MCF 10A (cell line): ENCODE data around the gene TSPYL1. TPM values are rescaled to one million over a fixed set of nuclear protein-coding genes. Genes with fewer than 3 reads are reported as not detected.
"Not testable (repeated sequence)": the region's sequence is repeated elsewhere in the genome, so short reads cannot be mapped to it uniquely, and the experiment has no call there.

Experiments used
- BruUV-seq: library from RNA; stranded (reverse); fragments of 400-500 nt; replicated peaks from 2 replicates; lab custom pipeline; 2021; lab: Mats Ljungman, UMichigan
- CTCF ChIA-PET: fragments of 300-600 bp; sonication (Branson Sonifier 250); formaldehyde crosslinking; extraction: SDS; loops from one replicate; lab custom pipeline; 2021; ENCODE audit warnings: antibody characterized with exemption, inconsistent platforms; lab: Yijun Ruan, JAX
- POLR2A ChIA-PET: fragments of 300-600, 350-650 bp; sonication (Branson Sonifier 250); formaldehyde crosslinking; extraction: SDS; loops from one replicate; lab custom pipeline; 2020; ENCODE audit warnings: antibody characterized with exemption, inconsistent platforms; lab: Yijun Ruan, JAX
- DNase-seq: peaks from one replicate; pipeline ENCODE4 v3.0.0-alpha.2; 2018; ENCODE audit not compliant: unreplicated experiment
- H3K27ac Mint-ChIP-seq: one replicate; pipeline ENCODE4 v1.8.0; 2022; ENCODE audit warnings: mild to moderate bottlenecking, low read depth, mixed read lengths; ENCODE audit not compliant: unreplicated experiment
- H3K27me3 Mint-ChIP-seq: one replicate; pipeline ENCODE4 v1.8.0; 2022; ENCODE audit warnings: mixed read lengths; ENCODE audit not compliant: insufficient read depth, unreplicated experiment
- H3K36me3 Mint-ChIP-seq: one replicate; pipeline ENCODE4 v1.8.0; 2022; ENCODE audit warnings: mild to moderate bottlenecking, moderate library complexity, mixed read lengths; ENCODE audit not compliant: insufficient read depth, unreplicated experiment
- H3K4me1 Mint-ChIP-seq: one replicate; pipeline ENCODE4 v1.8.0; 2022; ENCODE audit warnings: mixed read lengths; ENCODE audit not compliant: insufficient read depth, unreplicated experiment
- H3K4me3 Mint-ChIP-seq: one replicate; pipeline ENCODE4 v1.8.0; 2022; ENCODE audit warnings: mild to moderate bottlenecking, moderate library complexity, mixed read lengths; ENCODE audit not compliant: unreplicated experiment
- H3K9me3 Mint-ChIP-seq: one replicate; pipeline ENCODE4 v1.8.0; 2022; ENCODE audit warnings: mixed read lengths; ENCODE audit not compliant: unreplicated experiment
- intact Hi-C: fragments of 100-400 bp; cut with micrococcal nuclease; formaldehyde crosslinking; loops from 2 replicates; pipeline ENCODE4 v1.14.1; 2022
- total RNA-seq: library from RNA; stranded (reverse); gene quantifications from 2 replicates; pipeline ENCODE4 v1.2.3, GENCODE V29; 2022
- TF ChIP-seq, protein P1 (sequence below): fragments of 200-600 bp; IDR thresholded peaks from one replicate; pipeline ENCODE4 v1.8.0; 2022; ENCODE audit warnings: antibody characterized with exemption, mild to moderate bottlenecking; ENCODE audit not compliant: unreplicated experiment

TSPYL1 gene
- total RNA-seq, 1 experiment from 2014 or later: 67.4 TPM

DNA sequence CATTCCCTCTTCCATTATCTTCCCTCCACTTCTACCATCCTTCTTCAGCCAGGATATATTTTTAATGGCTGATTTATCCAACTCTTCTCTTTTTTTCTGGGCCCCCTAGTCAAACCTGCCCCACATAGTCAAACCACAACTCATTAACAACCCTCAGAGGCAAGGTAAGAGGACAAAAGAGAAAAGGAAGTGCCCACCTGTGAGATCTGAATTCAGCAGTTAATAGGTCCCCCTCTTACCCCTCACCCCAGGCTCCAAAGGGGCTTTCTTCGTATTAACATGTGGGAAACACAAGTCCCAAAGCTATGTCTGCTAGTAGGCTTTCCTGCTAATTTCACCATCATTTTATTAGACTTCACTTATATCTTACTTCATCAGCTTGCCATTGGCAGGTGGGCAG lies 44.1 kb upstream of the TSPYL1 start:
- H3K4me1 Mint-ChIP-seq: peaks cover 6% of the 10 kb centered on the region
- no TSS peak for BruUV-seq
- no peak overlapping the region for H3K4me3 Mint-ChIP-seq
- CTCF ChIA-PET: interaction anchor here (1.2 kb wide), 1 partner anchor 107 kb away, joined by 4 read pairs; no protein-coding TSS in a partner anchor
- H3K36me3 Mint-ChIP-seq: no peaks in the 10 kb centered on the region
- POLR2A ChIA-PET: interaction anchor here (0.9 kb wide), 1 partner anchor 368 kb away, joined by 3 read pairs; no protein-coding TSS in a partner anchor
- no peak overlapping the region for H3K27ac Mint-ChIP-seq
- H3K27me3 Mint-ChIP-seq: no peaks in the 10 kb centered on the region
- DNase-seq: no peak
- TF ChIP-seq, protein P1, sequence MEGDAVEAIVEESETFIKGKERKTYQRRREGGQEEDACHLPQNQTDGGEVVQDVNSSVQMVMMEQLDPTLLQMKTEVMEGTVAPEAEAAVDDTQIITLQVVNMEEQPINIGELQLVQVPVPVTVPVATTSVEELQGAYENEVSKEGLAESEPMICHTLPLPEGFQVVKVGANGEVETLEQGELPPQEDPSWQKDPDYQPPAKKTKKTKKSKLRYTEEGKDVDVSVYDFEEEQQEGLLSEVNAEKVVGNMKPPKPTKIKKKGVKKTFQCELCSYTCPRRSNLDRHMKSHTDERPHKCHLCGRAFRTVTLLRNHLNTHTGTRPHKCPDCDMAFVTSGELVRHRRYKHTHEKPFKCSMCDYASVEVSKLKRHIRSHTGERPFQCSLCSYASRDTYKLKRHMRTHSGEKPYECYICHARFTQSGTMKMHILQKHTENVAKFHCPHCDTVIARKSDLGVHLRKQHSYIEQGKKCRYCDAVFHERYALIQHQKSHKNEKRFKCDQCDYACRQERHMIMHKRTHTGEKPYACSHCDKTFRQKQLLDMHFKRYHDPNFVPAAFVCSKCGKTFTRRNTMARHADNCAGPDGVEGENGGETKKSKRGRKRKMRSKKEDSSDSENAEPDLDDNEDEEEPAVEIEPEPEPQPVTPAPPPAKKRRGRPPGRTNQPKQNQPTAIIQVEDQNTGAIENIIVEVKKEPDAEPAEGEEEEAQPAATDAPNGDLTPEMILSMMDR: no peak
- H3K9me3 Mint-ChIP-seq: no peaks in the 10 kb centered on the region
- intact Hi-C loops: no loop called here

DNA sequence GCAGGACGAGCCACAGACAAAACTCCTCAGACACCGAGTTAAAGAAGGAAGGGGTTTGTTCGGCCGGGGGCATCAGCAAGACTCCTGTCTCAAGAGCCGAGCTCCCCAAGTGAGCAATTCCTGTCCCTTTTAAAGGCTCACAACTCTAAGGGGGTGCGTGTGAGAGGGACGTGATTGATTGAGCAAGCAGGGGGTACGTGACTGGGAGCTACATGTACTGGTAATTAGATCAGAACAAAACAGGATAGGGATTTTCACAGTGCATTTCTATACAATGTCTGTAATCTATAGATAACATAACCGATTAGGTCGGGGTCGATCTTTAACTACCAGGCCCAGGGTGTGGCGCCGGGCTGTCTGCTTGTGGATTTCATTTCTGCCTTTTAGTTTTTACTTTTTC lies 42.2 kb upstream of the TSPYL1 start:
- H3K9me3 Mint-ChIP-seq, H3K27ac Mint-ChIP-seq, H3K4me3 Mint-ChIP-seq, DNase-seq, H3K4me1 Mint-ChIP-seq, H3K36me3 Mint-ChIP-seq, intact Hi-C loops, CTCF ChIA-PET, BruUV-seq, H3K27me3 Mint-ChIP-seq: not testable (repeated sequence)
- POLR2A ChIA-PET: interaction anchor here (0.6 to 0.9 kb wide), 2 partner anchors 9 to 29 kb away, joined by 4 to 5 read pairs; no protein-coding TSS in a partner anchor

DNA sequence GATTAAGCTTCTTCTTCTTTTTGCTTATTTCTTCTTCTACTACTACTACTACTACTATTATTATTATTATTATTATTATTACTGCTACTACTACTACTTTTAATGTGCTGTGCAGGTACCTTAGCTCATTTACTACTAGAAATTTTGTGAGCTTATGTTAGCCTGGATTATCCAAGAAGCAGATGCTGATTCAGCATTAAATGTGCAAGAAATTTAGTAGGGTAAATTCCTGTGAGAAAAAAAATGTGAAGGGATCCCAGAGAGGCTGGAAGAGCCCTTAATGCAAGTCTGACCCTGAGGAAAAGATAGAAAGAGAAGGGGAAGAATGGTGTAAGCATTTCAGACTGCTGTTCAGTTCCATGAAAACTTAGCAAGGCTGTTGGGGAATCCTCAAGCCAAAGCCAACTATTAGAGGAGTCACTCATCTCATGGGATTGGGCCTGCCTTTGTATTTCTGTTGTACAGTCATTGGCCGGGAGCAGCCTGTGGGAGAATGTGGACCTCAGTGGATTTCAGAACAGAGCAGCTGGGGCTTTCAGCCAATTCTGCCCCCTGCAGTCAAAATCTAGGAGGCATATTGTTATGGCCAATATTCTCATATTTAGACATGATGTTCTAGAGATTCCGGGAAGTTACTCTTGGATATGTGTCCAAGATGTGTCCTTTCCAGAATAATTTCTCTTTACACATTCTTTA lies 37.2 kb upstream of the TSPYL1 start:
- intact Hi-C loops: no loop called here

DNA sequence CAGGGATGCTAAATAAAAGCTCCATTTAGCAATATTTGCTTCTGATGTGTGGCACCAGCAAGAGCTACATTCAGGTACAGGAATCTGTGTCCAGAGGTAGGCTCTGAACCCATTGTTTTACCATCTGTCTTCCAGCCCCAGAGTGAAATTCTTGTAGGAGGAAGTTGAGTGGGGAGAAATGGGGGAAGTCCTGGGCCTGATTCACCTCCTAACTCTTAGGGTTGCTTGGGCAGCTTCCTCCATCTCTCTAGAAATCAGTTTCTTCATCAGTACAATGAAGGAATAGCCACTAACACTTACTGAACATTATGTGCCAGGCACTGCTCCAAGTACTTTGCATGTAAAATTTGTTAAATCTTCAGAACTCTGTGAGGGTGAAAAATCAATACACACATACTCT lies 35.1 kb upstream of the TSPYL1 start:
- ChIA-PET CTCF (no interaction called here), POLR2A (no interaction called here)
- intact Hi-C loops: no loop called here
- Mint-ChIP-seq H3K27me3 (no peaks in the 10 kb centered on the region), H3K27ac (no peak overlapping the region), H3K36me3 (no peaks in the 10 kb centered on the region), H3K9me3 (no peaks in the 10 kb centered on the region), H3K4me1 (no peaks in the 10 kb centered on the region), H3K4me3 (no peak overlapping the region)
- TF ChIP-seq, protein P1: no peak
- no peak for DNase-seq
- BruUV-seq: no TSS peak

More for the DNA sequence above, 37.2 kb upstream of the TSPYL1 start:
- DNase-seq: no peak
- no TSS peak for BruUV-seq
- TF ChIP-seq, protein P1: no peak
- ChIA-PET POLR2A (interaction anchor here (0.6 to 1.3 kb wide), 2 partner anchors 14 to 61 kb away, joined by 3 to 4 read pairs; no protein-coding TSS in a partner anchor), CTCF (interaction anchor here (0.7 to 1.2 kb wide), 4 partner anchors 25 to 126 kb away, joined by 3 read pairs; no protein-coding TSS in a partner anchor)
- H3K36me3 Mint-ChIP-seq: no peaks in the 10 kb centered on the region
- H3K4me3 Mint-ChIP-seq: no peak overlapping the region
- H3K27ac Mint-ChIP-seq: no peak overlapping the region
- H3K9me3 Mint-ChIP-seq: no peaks in the 10 kb centered on the region
- H3K27me3 Mint-ChIP-seq: no peaks in the 10 kb centered on the region
- no peaks in the 10 kb centered on the region for H3K4me1 Mint-ChIP-seq
